Thymus (tissue), 11 donors: ENCODE results near the gene MLPH. TPM values are rescaled to one million over a fixed set of nuclear protein-coding genes. Genes with fewer than 3 reads are reported as not detected.

Source experiments
- DNase-seq, 9 donors: peaks; one replicate each; pipeline ENCODE4 v3.0.0-alpha.2; 2013; ENCODE audit warnings: low spot score in 9 of 9, low read depth in 6 of 9, missing footprints in 1 of 9
- H3K27ac ChIP-seq, 2 donors: one replicate each; pipeline ENCODE4 v1.5.1; 2013; ENCODE audit warnings: control low read depth in 1 of 2, low read depth in 1 of 2, low read length in 1 of 2, mild to moderate bottlenecking in 1 of 2, moderate library complexity in 1 of 2
- H3K27me3 ChIP-seq, 2 donors: one replicate each; pipeline ENCODE4 v1.5.1; 2013; ENCODE audit warnings: low read length in 1 of 2; ENCODE audit not compliant: control insufficient read depth in 2 of 2, insufficient read depth in 1 of 2
- H3K36me3 ChIP-seq, 2 donors: one replicate each; pipeline ENCODE4 v1.5.1; 2013; ENCODE audit warnings: low read length in 1 of 2, mild to moderate bottlenecking in 1 of 2, moderate library complexity in 1 of 2; ENCODE audit not compliant: control insufficient read depth in 2 of 2, insufficient read depth in 2 of 2
- H3K4me1 ChIP-seq, 2 donors: one replicate each; pipeline ENCODE4 v1.5.1; 2013; ENCODE audit warnings: low read length in 2 of 2; ENCODE audit not compliant: control insufficient read depth in 2 of 2, insufficient read depth in 2 of 2
- H3K4me3 ChIP-seq, 2 donors: one replicate each; pipeline ENCODE4 v1.5.1; 2013; ENCODE audit warnings: low read length in 2 of 2, control low read depth in 1 of 2, mild to moderate bottlenecking in 1 of 2
- H3K9me3 ChIP-seq, 2 donors: one replicate each; pipeline ENCODE4 v1.5.1; 2013; ENCODE audit warnings: low read length in 1 of 2, mild to moderate bottlenecking in 1 of 2; ENCODE audit not compliant: control insufficient read depth in 2 of 2, insufficient read depth in 1 of 2
- WGBS: extraction: QIAGEN DNeasy Blood & Tissue Kit; methylation state at CpG from one replicate; pipeline ENCODE4 v1.1.7; 2013; 5-methylcytosine and 5-hydroxymethylcytosine counted together
- polyA plus RNA-seq: library from polyadenylated mRNA; stranded (reverse); fragments of 200-250 nt; gene quantifications from one replicate; pipeline ENCODE4 v1.2.3, GENCODE V29; 2013
- total RNA-seq: library from RNA; stranded (reverse); fragments of 120-200 nt; gene quantifications from one replicate; pipeline ENCODE4 v1.2.4, GENCODE V29; 2013
- donor health status: healthy.

The MLPH gene
- total and polyA plus RNA-seq, 2 donors, result 0.24 to 2.4 TPM

- Histone ChIP-seq H3K4me1 (peaks cover 0 to 3% of the 10 kb centered on the region in 2 donors), H3K27me3 (peaks cover 0 to under 1% of the 10 kb centered on the region in 2 donors), H3K36me3 (no peaks in the 10 kb centered on the region), H3K9me3 (no peaks in the 10 kb centered on the region), H3K27ac (no peak overlapping the region), H3K4me3 (no peak overlapping the region)
- WGBS, result 96% methylated on average over 21 of the region's 21 CpGs
- DNase-seq, result no peak
Measured at GRCh38 chr2:237510502-237511217, 23.6 kb downstream of the MLPH start.

- Histone ChIP-seq H3K27ac (no peak overlapping the region), H3K36me3 (no peaks in the 10 kb centered on the region), H3K27me3 (no peaks in the 10 kb centered on the region), H3K9me3 (no peaks in the 10 kb centered on the region), H3K4me3 (no peak overlapping the region), H3K4me1 (peaks cover 0 to 3% of the 10 kb centered on the region in 2 donors)
- DNase-seq, result no peak
- WGBS, result 98% methylated on average over 1 of the region's 1 CpG
Measured at GRCh38 chr2:237511433-237511832, 24.4 kb downstream of the MLPH start.

- no peaks in the 10 kb centered on the region for H3K36me3 ChIP-seq
- no peak overlapping the region for H3K4me3 ChIP-seq
- peaks cover 0 to 3% of the 10 kb centered on the region in 2 donors for H3K4me1 ChIP-seq
- no peaks in the 10 kb centered on the region for H3K9me3 ChIP-seq
- H3K27me3 ChIP-seq, result no peaks in the 10 kb centered on the region
- DNase-seq, result no peak
- WGBS, result 96% methylated on average over 17 of the region's 17 CpGs
- no peak overlapping the region for H3K27ac ChIP-seq
Measured at GRCh38 chr2:237511885-237512405, 24.9 kb downstream of the MLPH start.

- 60% methylated on average over 14 of the region's 14 CpGs for WGBS
- Histone ChIP-seq H3K27me3 (no peaks in the 10 kb centered on the region), H3K27ac (no peak overlapping the region), H3K9me3 (no peaks in the 10 kb centered on the region), H3K4me3 (no peak overlapping the region), H3K4me1 (peaks cover 0 to 3% of the 10 kb centered on the region in 2 donors), H3K36me3 (no peaks in the 10 kb centered on the region)
- DNase-seq, result peak; percentile 60 to 88 (median 80)
Measured at GRCh38 chr2:237512774-237513466, 25.9 kb downstream of the MLPH start.

- no peak for DNase-seq
- Histone ChIP-seq H3K27me3 (no peaks in the 10 kb centered on the region), H3K4me3 (no peak overlapping the region), H3K36me3 (no peaks in the 10 kb centered on the region), H3K4me1 (peaks cover 0 to 3% of the 10 kb centered on the region in 2 donors), H3K9me3 (no peaks in the 10 kb centered on the region), H3K27ac (no peak overlapping the region)
- WGBS, result 93% methylated on average over 9 of the region's 9 CpGs
Measured at GRCh38 chr2:237513693-237514092, 26.6 kb downstream of the MLPH start.

- no peak overlapping the region for H3K4me3 ChIP-seq
- no peaks in the 10 kb centered on the region for H3K27me3 ChIP-seq
- no peak for DNase-seq
- H3K36me3 ChIP-seq, result no peaks in the 10 kb centered on the region
- 83% methylated on average over 6 of the region's 6 CpGs for WGBS
- H3K9me3 ChIP-seq, result no peaks in the 10 kb centered on the region
- no peak overlapping the region for H3K27ac ChIP-seq
- H3K4me1 ChIP-seq, result peaks cover 0 to 3% of the 10 kb centered on the region in 2 donors
Measured at GRCh38 chr2:237514474-237515130, 27.6 kb downstream of the MLPH start.

GRCh38 chr2:237515166-237515565, 28.1 kb downstream of the MLPH start:
- WGBS, result 83% methylated on average over 16 of the region's 16 CpGs
- no peaks in the 10 kb centered on the region for H3K36me3 ChIP-seq
- no peaks in the 10 kb centered on the region for H3K27me3 ChIP-seq
- H3K27ac ChIP-seq, result no peak overlapping the region
- H3K4me3 ChIP-seq, result no peak overlapping the region
- no peak for DNase-seq
- H3K9me3 ChIP-seq, result no peaks in the 10 kb centered on the region
- H3K4me1 ChIP-seq, result peaks cover 0 to 3% of the 10 kb centered on the region in 2 donors

GRCh38 chr2:237515621-237516275, 28.7 kb downstream of the MLPH start:
- H3K36me3 ChIP-seq, result no peaks in the 10 kb centered on the region
- H3K27me3 ChIP-seq, result no peaks in the 10 kb centered on the region
- no peak overlapping the region for H3K27ac ChIP-seq
- H3K9me3 ChIP-seq, result no peaks in the 10 kb centered on the region
- no peak for DNase-seq
- WGBS, result 93% methylated on average over 6 of the region's 6 CpGs
- H3K4me1 ChIP-seq, result peaks cover 0 to 3% of the 10 kb centered on the region in 2 donors
- H3K4me3 ChIP-seq, result no peak overlapping the region
